LNCaP clone FGC (cell line): ENCODE data around the gene RPS6KA3.

Experiments used
- DNase-seq: peaks from one replicate; pipeline ENCODE4 v3.0.0-alpha.2; 2011; ENCODE audit warnings: low read depth
- H3K4me3 ChIP-seq: 2 replicates; pipeline ENCODE4 v1.5.1; 2011; ENCODE audit warnings: mild to moderate bottlenecking, low read depth, low read length, control low read depth
- TF ChIP-seq, protein P1 (sequence below): IDR thresholded peaks from 2 replicates; pipeline ENCODE4 v1.5.1; 2012; ENCODE audit warnings: mild to moderate bottlenecking; ENCODE audit not compliant: control insufficient read depth, insufficient read depth; ENCODE audit errors: extremely low read depth

Gene RPS6KA3

DNA sequence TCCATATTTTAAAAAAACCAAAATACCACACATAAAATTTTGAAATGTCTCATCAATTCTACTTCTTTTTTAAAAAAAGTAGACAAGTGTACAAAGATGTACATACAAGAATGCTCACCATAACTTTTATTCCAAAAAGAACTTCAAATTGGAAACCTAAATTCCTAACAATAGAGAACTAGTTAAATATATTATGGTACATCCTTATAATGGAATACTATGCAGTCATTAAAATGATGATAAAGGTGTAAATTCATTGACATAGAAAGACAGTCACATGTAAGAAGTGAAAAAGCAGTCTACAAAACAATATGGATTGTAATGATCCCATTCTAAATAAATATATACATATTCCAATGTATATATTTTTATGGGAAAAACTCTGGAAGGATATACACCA is 31.0 kb downstream of the RPS6KA3 start:
- TF ChIP-seq, protein P1, sequence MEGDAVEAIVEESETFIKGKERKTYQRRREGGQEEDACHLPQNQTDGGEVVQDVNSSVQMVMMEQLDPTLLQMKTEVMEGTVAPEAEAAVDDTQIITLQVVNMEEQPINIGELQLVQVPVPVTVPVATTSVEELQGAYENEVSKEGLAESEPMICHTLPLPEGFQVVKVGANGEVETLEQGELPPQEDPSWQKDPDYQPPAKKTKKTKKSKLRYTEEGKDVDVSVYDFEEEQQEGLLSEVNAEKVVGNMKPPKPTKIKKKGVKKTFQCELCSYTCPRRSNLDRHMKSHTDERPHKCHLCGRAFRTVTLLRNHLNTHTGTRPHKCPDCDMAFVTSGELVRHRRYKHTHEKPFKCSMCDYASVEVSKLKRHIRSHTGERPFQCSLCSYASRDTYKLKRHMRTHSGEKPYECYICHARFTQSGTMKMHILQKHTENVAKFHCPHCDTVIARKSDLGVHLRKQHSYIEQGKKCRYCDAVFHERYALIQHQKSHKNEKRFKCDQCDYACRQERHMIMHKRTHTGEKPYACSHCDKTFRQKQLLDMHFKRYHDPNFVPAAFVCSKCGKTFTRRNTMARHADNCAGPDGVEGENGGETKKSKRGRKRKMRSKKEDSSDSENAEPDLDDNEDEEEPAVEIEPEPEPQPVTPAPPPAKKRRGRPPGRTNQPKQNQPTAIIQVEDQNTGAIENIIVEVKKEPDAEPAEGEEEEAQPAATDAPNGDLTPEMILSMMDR, result no peak

DNA sequence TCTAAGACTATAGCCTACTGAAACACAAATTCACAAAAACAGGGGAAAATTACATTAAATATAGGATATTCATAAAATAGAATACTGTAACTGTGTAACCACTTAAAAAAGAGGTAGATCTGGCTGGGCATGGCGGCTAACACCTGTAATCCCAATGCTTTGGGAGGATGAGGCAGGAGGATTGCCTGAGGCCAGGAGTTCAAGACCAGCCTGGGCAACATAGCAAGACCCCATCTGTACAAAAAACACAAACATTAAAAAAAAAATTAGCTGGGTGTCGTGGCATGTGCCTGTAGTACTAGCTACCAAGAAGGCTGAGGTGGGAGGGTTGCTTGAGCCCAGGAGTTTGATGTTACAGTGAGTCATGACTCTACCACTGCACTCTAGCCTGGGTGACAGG is 33.4 kb downstream of the RPS6KA3 start:
- no peak for DNase-seq
- H3K4me3 ChIP-seq, result no peak overlapping the region
- TF ChIP-seq, protein P1, result no peak

More for the DNA sequence above, 31.0 kb downstream of the RPS6KA3 start:
- no peak for DNase-seq
- no peak overlapping the region for H3K4me3 ChIP-seq

DNA sequence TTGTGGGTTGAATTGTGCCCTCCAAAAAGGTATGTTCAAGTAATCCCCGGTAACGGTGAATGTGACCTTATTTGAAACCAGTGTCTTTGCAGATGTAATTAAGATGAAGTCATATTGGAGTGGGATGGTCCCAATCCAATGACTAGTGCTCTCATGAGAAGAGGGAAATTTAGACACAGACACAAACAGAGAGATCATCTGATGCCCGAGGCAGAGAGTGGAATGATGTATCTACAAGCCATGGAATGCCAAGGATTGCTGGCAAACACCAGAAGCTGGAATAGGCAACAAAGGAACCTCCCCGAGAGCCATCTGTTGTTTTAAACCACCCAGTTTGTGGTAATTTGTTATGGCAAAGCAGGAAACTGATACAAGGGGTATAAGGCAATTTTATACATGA is 35.1 kb downstream of the RPS6KA3 start:
- TF ChIP-seq, protein P1, result no peak
- DNase-seq, result no peak
- H3K4me3 ChIP-seq, result no peak overlapping the region

DNA sequence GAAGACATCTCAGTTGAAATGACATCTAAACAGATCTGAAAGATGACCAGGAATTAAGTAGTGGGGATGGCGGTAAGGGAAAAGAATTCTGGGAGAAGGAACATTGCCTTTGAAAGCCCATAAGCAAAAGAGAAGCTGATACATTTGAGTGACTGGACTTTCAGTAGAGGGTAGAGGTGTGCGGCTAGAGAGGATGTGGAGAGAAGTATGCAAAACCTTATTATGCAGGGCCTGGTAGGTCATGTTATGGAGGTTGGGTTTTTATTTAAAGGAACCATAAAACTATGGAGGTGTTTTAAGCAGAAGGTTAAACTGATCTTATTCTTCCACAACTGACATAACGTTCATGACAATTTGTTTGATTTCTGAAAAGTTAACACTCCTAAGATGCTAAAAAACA is 36.3 kb downstream of the RPS6KA3 start:
- no peak overlapping the region for H3K4me3 ChIP-seq
- DNase-seq, result no peak
- TF ChIP-seq, protein P1, result no peak

DNA sequence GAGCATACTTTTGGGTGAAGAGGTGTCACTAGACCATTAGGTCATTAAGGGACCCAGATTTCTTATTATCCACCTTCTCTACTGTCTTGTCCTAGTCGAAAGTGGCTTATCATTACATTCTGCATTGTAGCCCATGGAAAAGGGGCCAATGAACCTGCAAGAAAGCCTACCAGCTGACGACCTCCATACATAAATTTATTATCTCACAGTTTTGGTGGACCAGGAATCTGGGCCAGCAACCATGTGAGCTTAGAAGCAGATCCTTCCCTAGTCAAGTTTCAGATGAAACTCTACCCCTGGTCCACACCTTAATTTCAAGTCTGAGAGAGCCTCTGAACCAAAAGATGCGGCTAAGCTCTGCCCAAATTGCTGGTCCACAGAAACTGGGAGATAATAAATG is 37.6 kb downstream of the RPS6KA3 start:
- no peak for DNase-seq
- TF ChIP-seq, protein P1, result no peak
- H3K4me3 ChIP-seq, result no peak overlapping the region

DNA sequence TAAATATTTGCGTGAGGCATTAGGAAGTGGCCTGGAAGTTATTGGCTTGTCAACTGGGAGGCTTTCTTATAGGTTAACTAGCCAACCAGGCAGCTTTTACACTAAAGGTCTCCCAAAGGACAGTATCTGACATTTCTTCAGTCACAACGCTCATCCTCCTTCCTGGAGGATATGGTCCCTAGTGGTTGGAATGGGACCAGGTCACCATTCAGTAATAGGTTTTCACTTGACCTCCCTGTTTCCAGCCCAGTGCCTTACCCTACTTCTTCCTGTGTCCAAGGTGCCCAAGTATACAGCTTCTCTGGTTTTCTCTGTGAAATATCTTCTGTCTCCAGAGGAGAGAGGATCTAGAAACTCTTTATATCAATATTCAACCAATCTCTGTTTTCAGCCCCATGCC is 38.5 kb downstream of the RPS6KA3 start:
- no peak for DNase-seq
- TF ChIP-seq, protein P1, result no peak
- H3K4me3 ChIP-seq, result no peak overlapping the region

DNA sequence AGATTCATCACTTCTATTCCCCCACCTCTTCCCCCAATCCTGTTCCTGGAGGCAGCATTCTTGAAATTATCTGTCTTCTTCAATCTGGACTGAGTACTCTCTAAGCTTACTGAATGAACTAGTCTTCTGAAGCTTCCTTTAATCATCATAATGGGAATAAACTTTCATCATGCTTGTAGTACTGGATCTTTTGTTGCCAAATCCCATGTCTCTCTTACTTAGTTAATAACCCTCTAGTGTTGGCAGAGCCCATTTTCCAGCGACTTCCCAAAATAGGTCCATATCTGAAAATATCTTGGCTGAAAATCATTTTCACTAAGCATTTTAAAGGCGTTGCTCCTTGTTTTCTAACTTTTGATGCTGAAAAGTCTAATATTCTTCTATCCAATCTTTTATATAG is 39.6 kb downstream of the RPS6KA3 start:
- TF ChIP-seq, protein P1, result no peak
- no peak for DNase-seq
- H3K4me3 ChIP-seq, result no peak overlapping the region
